Measurements from ENCODE around the gene PTPRG.

The PTPRG gene

GRCh38 chr3:62343755-62344154, 782.4 kb downstream of the PTPRG start:
- no peak for DNase-seq (ENCODE audit: low spot score)
